ENCODE measurements around the gene TSGA10IP. TPM values are rescaled to one million over a fixed set of nuclear protein-coding genes. Genes with fewer than 3 reads are reported as not detected.
A peak's percentile ranks its signal among the peaks of the same experiment; 100 is the strongest.

The TSGA10IP gene
- total RNA-seq, 1 experiment from 2014 or later: not detected

DNA sequence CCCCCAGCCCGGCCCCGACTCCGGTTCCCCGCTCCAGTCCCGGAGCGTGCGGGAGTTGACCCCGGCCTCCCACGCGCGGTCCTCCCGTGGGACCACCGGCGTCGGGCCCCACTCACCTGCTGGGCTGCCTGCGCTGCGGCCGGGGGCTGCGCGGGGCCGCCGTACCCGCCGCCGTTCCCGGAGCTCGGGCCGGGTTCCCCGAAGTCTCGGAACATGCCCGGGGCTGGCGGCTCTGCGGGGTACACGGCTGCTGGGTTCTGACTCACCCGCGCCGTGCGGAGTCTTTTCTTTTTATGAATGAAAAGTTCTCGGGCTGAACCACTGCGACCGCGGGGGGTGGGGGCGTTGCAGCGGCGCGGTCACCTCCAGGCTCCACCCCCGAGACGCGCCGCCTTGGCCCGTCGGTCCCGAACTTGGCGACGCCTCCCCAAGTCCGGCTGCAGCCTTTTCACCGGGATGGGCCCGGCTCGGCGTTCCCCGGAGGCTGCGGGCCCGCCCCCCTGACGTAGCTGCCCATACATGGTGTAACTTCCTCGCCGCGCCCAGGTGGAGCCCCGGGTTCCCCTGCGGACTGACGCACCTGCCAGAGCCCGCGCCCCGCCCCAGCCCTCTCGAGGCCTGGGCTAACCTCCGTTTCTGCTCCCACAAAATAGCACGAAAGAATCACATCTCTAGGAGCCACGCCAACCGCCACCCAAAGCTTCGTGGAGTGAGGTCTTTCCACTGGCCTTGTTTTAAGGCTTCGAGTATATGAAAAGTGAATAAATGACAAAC, 45.0 kb upstream of the TSGA10IP start, which contains the start of gene FOSL1:
FOSL1 (minus strand) TSS at position 264 of the 774 bp plus-strand sequence; CDS start at position 215, 49 bp downstream.
- peak; percentile 97 to 100 for DNase-seq
- intact Hi-C loops (cut with micrococcal nuclease; ENCODE audit: unreplicated experiment): no loop called here
- peak within 1 kb of the TSS; percentile 29; the same call in 1 of the 2 replicates for H2AFZ ChIP-seq

GRCh38 chr11:65900899-65901180, 44.4 kb upstream of the TSGA10IP start:
- BruUV-seq (replicated peaks): TSS peak; percentile 62
- H3K27me3 ChIP-seq (ENCODE audit: insufficient read depth, low read depth): no peaks in the 10 kb centered on the region
- POLR2A ChIA-PET (ENCODE audit: unreplicated experiment): interaction anchor here (0.5 to 1.6 kb wide), 14 partner anchors 8 to 1560 kb away, joined by 3 to 19 read pairs (median 5); partner anchors contain the start of genes BANF1, CCDC85B and FIBP
- peaks cover 50% of the 10 kb centered on the region for H3K79me2 ChIP-seq (ENCODE audit: low read depth)
- H3K4me1 ChIP-seq (replicated peaks; ENCODE audit: insufficient read depth): peaks cover 70% of the 10 kb centered on the region
- H3K36me3 ChIP-seq (ENCODE audit: low read depth): peaks cover 25% of the 10 kb centered on the region
- peaks cover 30% of the 10 kb centered on the region for H4K20me1 ChIP-seq (ENCODE audit: insufficient read depth)
- TF ChIP-seq EZH2 (IDR thresholded peaks at IDR 0.05; ENCODE audit: low read depth) (no peak), CTCF (conservative IDR thresholded peaks at IDR 0.05) (no peak)
- no peak overlapping the region for H2AFZ ChIP-seq
- H3K4me3 ChIP-seq: peak overlapping the region; percentile 45; the same call in 1 of the 2 replicates
- CTCF ChIA-PET: interaction anchor here (0.5 to 0.6 kb wide), 3 partner anchors 70 to 138 kb away, joined by 3 to 14 read pairs (median 6); no protein-coding TSS in a partner anchor
- peak overlapping the region; percentile 76 for H3K27ac ChIP-seq
- intact Hi-C loops (cut with micrococcal nuclease; ENCODE audit: unreplicated experiment): no loop called here
- no peaks in the 10 kb centered on the region for H3K9me2 ChIP-seq (ENCODE audit: insufficient read depth)
- peak overlapping the region; percentile 74 for H3K4me2 ChIP-seq
- H3F3A ChIP-seq (ENCODE audit: insufficient read depth, low read depth): peaks cover 67% of the 10 kb centered on the region
- no peak for DNase-seq
- no peaks in the 10 kb centered on the region for H3K9me3 ChIP-seq (ENCODE audit: insufficient read depth, low read depth)

More for the DNA sequence above, 45.0 kb upstream of the TSGA10IP start, which contains the start of gene FOSL1:
- TF ChIP-seq CTCF (conservative IDR thresholded peaks at IDR 0.05) (no peak), EZH2 (IDR thresholded peaks at IDR 0.05; ENCODE audit: low read depth) (no peak)
- H3F3A ChIP-seq (ENCODE audit: insufficient read depth, low read depth): peaks cover 73% of the 10 kb centered on the region
- no peaks in the 10 kb centered on the region for H3K27me3 ChIP-seq (ENCODE audit: insufficient read depth, low read depth)
- peaks cover 35% of the 10 kb centered on the region for H4K20me1 ChIP-seq (ENCODE audit: insufficient read depth)
- H3K27ac ChIP-seq: peak within 1 kb of the TSS; percentile 95
- peaks cover 71% of the 10 kb centered on the region for H3K4me1 ChIP-seq (replicated peaks; ENCODE audit: insufficient read depth)
- no peaks in the 10 kb centered on the region for H3K9me3 ChIP-seq (ENCODE audit: insufficient read depth, low read depth)
- H3K9me2 ChIP-seq (ENCODE audit: insufficient read depth): no peaks in the 10 kb centered on the region
- CTCF ChIA-PET: interaction anchor here (0.5 to 0.6 kb wide), 2 partner anchors 71 to 138 kb away, joined by 3 to 6 read pairs; no protein-coding TSS in a partner anchor
- no TSS peak for BruUV-seq (replicated peaks)
- POLR2A ChIA-PET (ENCODE audit: unreplicated experiment): interaction anchor here (0.5 to 1.6 kb wide), 15 partner anchors 9 to 1561 kb away, joined by 3 to 19 read pairs (median 5); partner anchors contain the start of genes BANF1, CCDC85B and FIBP
- peak within 1 kb of the TSS; percentile 96 for H3K4me3 ChIP-seq
- H3K79me2 ChIP-seq (ENCODE audit: low read depth): peaks cover 56% of the 10 kb centered on the region
- H3K4me2 ChIP-seq: peak within 1 kb of the TSS; percentile 91
- H3K36me3 ChIP-seq (ENCODE audit: low read depth): peaks cover 27% of the 10 kb centered on the region

DNA sequence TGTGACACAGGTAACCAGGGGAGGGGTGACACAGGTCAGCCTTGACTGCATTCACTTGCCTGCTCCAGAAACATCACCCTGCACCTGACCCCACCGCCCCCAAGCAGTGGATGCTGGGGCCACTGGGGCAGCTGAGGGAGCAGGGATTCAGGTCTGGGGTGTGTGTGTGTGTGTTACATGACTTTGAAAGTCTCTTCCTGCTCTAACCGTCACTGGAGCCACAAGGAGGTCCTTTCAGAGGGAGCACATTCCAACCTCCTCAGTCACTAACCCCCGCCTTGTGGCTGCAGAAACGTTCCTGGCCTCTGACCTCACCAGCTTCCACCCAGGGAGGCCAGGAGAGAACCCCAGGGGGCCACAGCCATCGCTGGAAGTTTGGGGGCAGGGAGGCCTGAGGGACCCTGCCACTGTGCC, 42.2 kb upstream of the TSGA10IP start:
- peaks cover 66% of the 10 kb centered on the region for H3K4me1 ChIP-seq (replicated peaks; ENCODE audit: insufficient read depth)
- DNase-seq: peak; percentile 91 to 95
- H3K9me2 ChIP-seq (ENCODE audit: insufficient read depth): no peaks in the 10 kb centered on the region
- H3F3A ChIP-seq (ENCODE audit: insufficient read depth, low read depth): peaks cover 58% of the 10 kb centered on the region
- peak overlapping the region; percentile 76 for H3K27ac ChIP-seq
- intact Hi-C loops (cut with micrococcal nuclease; ENCODE audit: unreplicated experiment): loop anchor here (1.0 kb wide), 1 partner anchor 12 kb away; no protein-coding TSS in a partner anchor
- 0 out of 2 replicates have a peak overlapping the region, but pooled peaks have one; percentile 5 for H2AFZ ChIP-seq
- no TSS peak for BruUV-seq (replicated peaks)
- POLR2A ChIA-PET (ENCODE audit: unreplicated experiment): interaction anchor here (0.5 to 1.0 kb wide), 5 partner anchors 9 to 477 kb away, joined by 3 to 7 read pairs (median 4); partner anchors contain the start of gene MALAT1
- H3K4me3 ChIP-seq: no peak overlapping the region; the same call in 1 of the 2 replicates
- TF ChIP-seq CTCF (conservative IDR thresholded peaks at IDR 0.05) (no peak), EZH2 (IDR thresholded peaks at IDR 0.05; ENCODE audit: low read depth) (no peak)
- CTCF ChIA-PET: interaction anchor here (0.6 to 1.4 kb wide), 3 partner anchors 9 to 71 kb away, joined by 3 to 11 read pairs (median 3); no protein-coding TSS in a partner anchor
- peak overlapping the region; percentile 74 for H3K4me2 ChIP-seq
- H3K79me2 ChIP-seq (ENCODE audit: low read depth): peaks cover 28% of the 10 kb centered on the region
- H3K9me3 ChIP-seq (ENCODE audit: insufficient read depth, low read depth): no peaks in the 10 kb centered on the region
- H4K20me1 ChIP-seq (ENCODE audit: insufficient read depth): peaks cover 10% of the 10 kb centered on the region
- peaks cover 10% of the 10 kb centered on the region; the same call in 1 of the 2 replicates for H3K36me3 ChIP-seq (ENCODE audit: low read depth)
- no peaks in the 10 kb centered on the region for H3K27me3 ChIP-seq (ENCODE audit: insufficient read depth, low read depth)

All from PC-9 (cell line).